ENCODE results near the gene MLF2. TPM values are rescaled to one million over a fixed set of nuclear protein-coding genes. Genes with fewer than 3 reads are reported as not detected.
A peak's percentile ranks its signal among the peaks of the same experiment; 100 is the strongest.

Gene MLF2
- total RNA-seq, 2 donors from 2014 or later = 59.4 to 76.5 TPM

- Histone ChIP-seq H3K36me3 (replicated peaks in 1 of 2; ENCODE audit: insufficient read depth in 1 of 2, low read depth in 2 of 2) (peaks cover 15 to 16% of the 10 kb centered on the region in 2 donors), H3K27me3 (no peaks in the 10 kb centered on the region), H3K9me3 (no peaks in the 10 kb centered on the region), H3K4me1 (peaks cover 21% of the 10 kb centered on the region), H3K27ac (peak overlapping the region in 3 of 4 donors; percentile 95 to 98 (median 96)), H3K4me3 (no peak overlapping the region)
- intact Hi-C loops (cut with DNase I) = no loop called here
- ATAC-seq (no peak), DNase-seq (peak in 1 of 4 donors; percentile 26)
- WGBS, 2 donors = 0 to 3% methylated on average over 5 to 7 of the region's 7 CpGs
- TF ChIP-seq, protein P1, sequence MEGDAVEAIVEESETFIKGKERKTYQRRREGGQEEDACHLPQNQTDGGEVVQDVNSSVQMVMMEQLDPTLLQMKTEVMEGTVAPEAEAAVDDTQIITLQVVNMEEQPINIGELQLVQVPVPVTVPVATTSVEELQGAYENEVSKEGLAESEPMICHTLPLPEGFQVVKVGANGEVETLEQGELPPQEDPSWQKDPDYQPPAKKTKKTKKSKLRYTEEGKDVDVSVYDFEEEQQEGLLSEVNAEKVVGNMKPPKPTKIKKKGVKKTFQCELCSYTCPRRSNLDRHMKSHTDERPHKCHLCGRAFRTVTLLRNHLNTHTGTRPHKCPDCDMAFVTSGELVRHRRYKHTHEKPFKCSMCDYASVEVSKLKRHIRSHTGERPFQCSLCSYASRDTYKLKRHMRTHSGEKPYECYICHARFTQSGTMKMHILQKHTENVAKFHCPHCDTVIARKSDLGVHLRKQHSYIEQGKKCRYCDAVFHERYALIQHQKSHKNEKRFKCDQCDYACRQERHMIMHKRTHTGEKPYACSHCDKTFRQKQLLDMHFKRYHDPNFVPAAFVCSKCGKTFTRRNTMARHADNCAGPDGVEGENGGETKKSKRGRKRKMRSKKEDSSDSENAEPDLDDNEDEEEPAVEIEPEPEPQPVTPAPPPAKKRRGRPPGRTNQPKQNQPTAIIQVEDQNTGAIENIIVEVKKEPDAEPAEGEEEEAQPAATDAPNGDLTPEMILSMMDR (IDR thresholded peaks at IDR 0.05) = peak in 1 of 7 experiments; percentile 92
- no peak for TF ChIP-seq POLR2A (IDR thresholded peaks at IDR 0.05)
Observed at GRCh38 chr12:6753772-6754356, 923 bp upstream of the MLF2 start.

DNA sequence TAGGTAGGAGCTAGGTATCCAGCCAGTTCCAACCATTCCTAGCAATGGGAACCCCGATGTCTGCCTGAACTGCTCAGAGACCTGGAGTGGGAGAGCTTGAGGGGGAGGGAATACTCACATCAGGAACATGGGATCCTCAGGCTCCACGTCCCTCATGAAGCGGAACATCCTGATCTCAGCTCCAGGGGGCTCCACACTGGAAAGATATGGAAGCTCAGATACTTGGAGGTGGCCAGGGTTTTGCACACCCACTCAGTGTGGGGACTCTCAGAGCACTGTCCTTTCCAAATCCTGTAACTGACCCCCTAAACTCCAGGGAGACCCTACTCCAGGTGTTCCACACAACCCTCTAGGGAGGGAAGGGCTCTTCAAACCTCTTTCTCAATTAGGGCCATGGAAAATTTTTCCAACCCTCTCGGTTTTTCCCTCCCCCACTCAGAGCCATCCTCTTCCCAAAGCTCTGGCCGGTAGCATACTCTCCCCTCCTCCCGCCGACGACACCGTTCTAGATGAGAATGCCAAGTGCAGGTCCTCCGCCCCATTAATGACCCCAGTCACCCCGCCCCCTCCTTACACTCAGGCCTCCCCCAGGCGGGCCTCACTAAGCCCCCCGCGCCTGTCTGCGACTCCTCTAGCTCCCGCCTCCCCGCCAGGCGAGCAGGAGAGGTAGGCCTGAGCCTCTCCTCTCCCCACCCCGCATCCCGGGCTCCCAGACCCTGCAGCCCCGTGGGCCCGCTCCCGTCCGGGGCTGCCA, 597 bp downstream of the MLF2 start:
- H3K9me3 ChIP-seq = no peaks in the 10 kb centered on the region
- peak overlapping the region; percentile 95 to 98 (median 96) for H3K27ac ChIP-seq
- peak in 3 of 4 donors; percentile 49 to 53 (median 52) for DNase-seq
- 1 to 4% methylated on average over 14 to 24 of the region's 24 CpGs for WGBS, 2 donors
- ATAC-seq = no peak
- no peak for TF ChIP-seq POLR2A (IDR thresholded peaks at IDR 0.05)
- TF ChIP-seq, protein P1 (IDR thresholded peaks at IDR 0.05) = peak in 1 of 7 experiments; percentile 9
- peaks cover 19 to 28% of the 10 kb centered on the region in 2 donors for H3K36me3 ChIP-seq (replicated peaks in 1 of 2; ENCODE audit: insufficient read depth in 1 of 2, low read depth in 2 of 2)
- H3K27me3 ChIP-seq = no peaks in the 10 kb centered on the region
- H3K4me3 ChIP-seq = peak overlapping the region; percentile 54 to 81
- intact Hi-C loops (cut with DNase I) = no loop called here
- H3K4me1 ChIP-seq = peaks cover 21% of the 10 kb centered on the region

DNA sequence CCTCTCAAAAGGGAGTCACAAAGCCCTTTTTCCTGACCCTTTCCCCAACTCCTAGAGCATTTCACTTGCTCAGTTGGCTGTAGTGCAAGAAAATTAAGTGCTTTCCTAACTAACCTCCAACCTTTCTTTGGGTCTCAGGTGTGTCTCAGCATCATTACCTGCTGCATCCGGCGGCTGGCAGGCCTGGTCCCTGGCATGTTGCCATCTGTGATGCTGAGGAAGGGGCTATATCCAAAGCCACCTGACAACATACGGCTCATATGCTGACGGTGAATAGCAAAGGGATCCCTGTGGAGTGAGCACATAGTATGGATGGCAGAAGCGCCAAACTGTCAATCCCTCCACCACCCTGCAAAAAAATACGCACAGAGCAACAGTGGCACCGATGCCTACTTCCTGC, 1.2 kb downstream of the MLF2 start:
- H3K4me3 ChIP-seq = no peak overlapping the region
- no peaks in the 10 kb centered on the region for H3K27me3 ChIP-seq
- DNase-seq (no peak), ATAC-seq (no peak)
- peak overlapping the region in 3 of 4 donors; percentile 95 to 98 (median 96) for H3K27ac ChIP-seq
- peaks cover 19 to 31% of the 10 kb centered on the region in 2 donors for H3K36me3 ChIP-seq (replicated peaks in 1 of 2; ENCODE audit: insufficient read depth in 1 of 2, low read depth in 2 of 2)
- intact Hi-C loops (cut with DNase I) = no loop called here
- 61 to 75% methylated on average over 7 of the region's 7 CpGs for WGBS, 2 donors
- H3K9me3 ChIP-seq = no peaks in the 10 kb centered on the region
- peaks cover 21% of the 10 kb centered on the region for H3K4me1 ChIP-seq
- TF ChIP-seq, protein P1 (IDR thresholded peaks at IDR 0.05) = no peak
- no peak for TF ChIP-seq POLR2A (IDR thresholded peaks at IDR 0.05)

- no peak for TF ChIP-seq POLR2A (IDR thresholded peaks at IDR 0.05)
- TF ChIP-seq, protein P1 (IDR thresholded peaks at IDR 0.05) = no peak
- intact Hi-C loops (cut with DNase I) = no loop called here
- Histone ChIP-seq H3K27me3 (no peaks in the 10 kb centered on the region), H3K27ac (no peak overlapping the region), H3K4me3 (no peak overlapping the region), H3K36me3 (replicated peaks in 1 of 2; ENCODE audit: insufficient read depth in 1 of 2, low read depth in 2 of 2) (peaks cover 19 to 31% of the 10 kb centered on the region in 2 donors), H3K4me1 (peaks cover 21% of the 10 kb centered on the region), H3K9me3 (no peaks in the 10 kb centered on the region)
- WGBS, 2 donors = 88 to 89% methylated on average over 4 of the region's 4 CpGs
- ATAC-seq = no peak
- no peak for DNase-seq
Observed at GRCh38 chr12:6750506-6750905, 2.4 kb downstream of the MLF2 start.
